GM04503 (cell line): ENCODE results near the gene GJD4.

ENCODE experiments used
- DNase-seq: peaks from one replicate; pipeline ENCODE4 v3.0.0-alpha.2; 2012; ENCODE audit warnings: low read depth

Gene GJD4

GRCh38 chr10:35605191-35605590, at the start of gene GJD4:
TSS of gene GJD4 (plus strand) at chr10:35605341. CDS start at chr10:35605568, 227 bp downstream.
- DNase-seq: no peak

- DNase-seq: no peak
These were observed 48.9 kb upstream of the GJD4 start for GRCh38 chr10:35555962-35556930.

- DNase-seq: no peak
These were observed 46.9 kb upstream of the GJD4 start for GRCh38 chr10:35558276-35558675.

- DNase-seq: no peak
These were observed 45.7 kb upstream of the GJD4 start for GRCh38 chr10:35559416-35559815.

- no peak for DNase-seq
These were observed 43.4 kb upstream of the GJD4 start for GRCh38 chr10:35561715-35562114.

GRCh38 chr10:35562427-35562826, 42.7 kb upstream of the GJD4 start:
- no peak for DNase-seq

GRCh38 chr10:35563261-35563891, 41.8 kb upstream of the GJD4 start:
- DNase-seq: no peak

GRCh38 chr10:35564341-35564968, 40.7 kb upstream of the GJD4 start:
- no peak for DNase-seq

GRCh38 chr10:35565602-35566081, 39.5 kb upstream of the GJD4 start:
- DNase-seq: no peak

GRCh38 chr10:35567951-35568350, 37.2 kb upstream of the GJD4 start:
- DNase-seq: no peak

- no peak for DNase-seq
These were observed 36.6 kb upstream of the GJD4 start for GRCh38 chr10:35568483-35569015.

- DNase-seq: no peak
These were observed 35.9 kb upstream of the GJD4 start for GRCh38 chr10:35569111-35569707.

GRCh38 chr10:35569836-35570235, 35.3 kb upstream of the GJD4 start:
- DNase-seq: no peak

GRCh38 chr10:35570397-35570796, 34.7 kb upstream of the GJD4 start:
- DNase-seq: no peak

GRCh38 chr10:35572583-35572982, 32.6 kb upstream of the GJD4 start:
- no peak for DNase-seq

- DNase-seq: no peak
These were observed 31.3 kb upstream of the GJD4 start for GRCh38 chr10:35573796-35574195.

GRCh38 chr10:35574924-35575352, 30.2 kb upstream of the GJD4 start:
- DNase-seq: peak; percentile 14

- DNase-seq: no peak
These were observed 29.5 kb upstream of the GJD4 start for GRCh38 chr10:35575640-35576039.

- no peak for DNase-seq
These were observed 28.4 kb upstream of the GJD4 start for GRCh38 chr10:35576730-35577129.

GRCh38 chr10:35577926-35578617, 27.1 kb upstream of the GJD4 start:
- DNase-seq: no peak

- DNase-seq: no peak
These were observed 26.6 kb upstream of the GJD4 start for GRCh38 chr10:35578618-35578956.
